HEK293T (cell line): ENCODE measurements around the gene UBE2G2.

ENCODE experiments used
- CTCF ChIA-PET: fragments of 350-600 bp; formaldehyde crosslinking; extraction: SDS; loops from one replicate; lab custom pipeline; 2021; ENCODE audit warnings: antibody characterized with exemption, inconsistent platforms; lab: Yijun Ruan, JAX
- POLR2A ChIA-PET: fragments of 350-600 bp; formaldehyde crosslinking; extraction: SDS; loops from one replicate; lab custom pipeline; 2020; ENCODE audit warnings: antibody characterized with exemption, inconsistent platforms; lab: Yijun Ruan, JAX
- DNase-seq: peaks from one replicate; pipeline ENCODE4 v3.0.0; 2012; ENCODE audit warnings: mixed read lengths; ENCODE audit errors: extremely low spot score
- ARNT ChIP-seq: fragments of 450-650 bp; IDR thresholded peaks from 2 replicates; pipeline ENCODE4 v1.6.1; 2017; ENCODE audit warnings: mild to moderate bottlenecking
- BHLHE40 ChIP-seq: fragments of 450-650 bp; IDR thresholded peaks from 2 replicates; pipeline ENCODE4 v1.6.1; 2016; ENCODE audit warnings: mild to moderate bottlenecking, moderate library complexity, borderline replicate concordance
- CTBP1 ChIP-seq: fragments of 450-650 bp; IDR thresholded peaks from 2 replicates; pipeline ENCODE4 v1.6.1; 2016; ENCODE audit warnings: borderline replicate concordance
- ELF4 ChIP-seq: fragments of 450-650 bp; IDR thresholded peaks from 2 replicates; pipeline ENCODE4 v1.6.1; 2017; ENCODE audit warnings: antibody characterized with exemption
- FOXA1 ChIP-seq: fragments of 450-650 bp; IDR thresholded peaks from 2 replicates; pipeline ENCODE4 v1.6.1; 2016; ENCODE audit warnings: mild to moderate bottlenecking
- FOXK2 ChIP-seq: fragments of 450-650 bp; IDR thresholded peaks from 2 replicates; pipeline ENCODE4 v1.6.1; 2016; ENCODE audit warnings: mild to moderate bottlenecking
- FOXM1 ChIP-seq: fragments of 450-650 bp; IDR thresholded peaks from 2 replicates; pipeline ENCODE4 v1.6.1; 2017; ENCODE audit warnings: mild to moderate bottlenecking, borderline replicate concordance
- HDGF ChIP-seq: fragments of 450-650 bp; IDR thresholded peaks from 2 replicates; pipeline ENCODE4 v1.6.1; 2017; ENCODE audit warnings: antibody characterized with exemption, borderline replicate concordance
- L3MBTL2 ChIP-seq: fragments of 450-650 bp; conservative IDR thresholded peaks from 2 replicates; pipeline ENCODE4 v1.6.1; 2016; ENCODE audit warnings: mild to moderate bottlenecking
- LEF1 ChIP-seq: fragments of 450-650 bp; IDR thresholded peaks from 2 replicates; pipeline ENCODE4 v1.6.1; 2017; ENCODE audit warnings: mild to moderate bottlenecking, borderline replicate concordance
- NFRKB ChIP-seq: fragments of 450-650 bp; IDR thresholded peaks from 2 replicates; pipeline ENCODE4 v1.6.1; 2016; ENCODE audit warnings: mild to moderate bottlenecking, moderate library complexity
- SP1 ChIP-seq: fragments of 450-650 bp; IDR thresholded peaks from 2 replicates; pipeline ENCODE4 v1.6.1; 2017
- SUZ12 ChIP-seq: fragments of 450-650 bp; IDR thresholded peaks from 2 replicates; pipeline ENCODE4 v1.6.1; 2016; ENCODE audit warnings: mild to moderate bottlenecking
- TARDBP ChIP-seq: fragments of 450-650 bp; IDR thresholded peaks from 2 replicates; pipeline ENCODE4 v1.6.1; 2016
- ZNF384 ChIP-seq: fragments of 450-650 bp; IDR thresholded peaks from 2 replicates; pipeline ENCODE4 v1.6.1; 2016
- TF ChIP-seq, protein P1 (sequence below): fragments of 450-650 bp; IDR thresholded peaks from 2 replicates; pipeline ENCODE4 v1.6.1; 2016

The UBE2G2 gene, protein sequence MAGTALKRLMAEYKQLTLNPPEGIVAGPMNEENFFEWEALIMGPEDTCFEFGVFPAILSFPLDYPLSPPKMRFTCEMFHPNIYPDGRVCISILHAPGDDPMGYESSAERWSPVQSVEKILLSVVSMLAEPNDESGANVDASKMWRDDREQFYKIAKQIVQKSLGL

DNA sequence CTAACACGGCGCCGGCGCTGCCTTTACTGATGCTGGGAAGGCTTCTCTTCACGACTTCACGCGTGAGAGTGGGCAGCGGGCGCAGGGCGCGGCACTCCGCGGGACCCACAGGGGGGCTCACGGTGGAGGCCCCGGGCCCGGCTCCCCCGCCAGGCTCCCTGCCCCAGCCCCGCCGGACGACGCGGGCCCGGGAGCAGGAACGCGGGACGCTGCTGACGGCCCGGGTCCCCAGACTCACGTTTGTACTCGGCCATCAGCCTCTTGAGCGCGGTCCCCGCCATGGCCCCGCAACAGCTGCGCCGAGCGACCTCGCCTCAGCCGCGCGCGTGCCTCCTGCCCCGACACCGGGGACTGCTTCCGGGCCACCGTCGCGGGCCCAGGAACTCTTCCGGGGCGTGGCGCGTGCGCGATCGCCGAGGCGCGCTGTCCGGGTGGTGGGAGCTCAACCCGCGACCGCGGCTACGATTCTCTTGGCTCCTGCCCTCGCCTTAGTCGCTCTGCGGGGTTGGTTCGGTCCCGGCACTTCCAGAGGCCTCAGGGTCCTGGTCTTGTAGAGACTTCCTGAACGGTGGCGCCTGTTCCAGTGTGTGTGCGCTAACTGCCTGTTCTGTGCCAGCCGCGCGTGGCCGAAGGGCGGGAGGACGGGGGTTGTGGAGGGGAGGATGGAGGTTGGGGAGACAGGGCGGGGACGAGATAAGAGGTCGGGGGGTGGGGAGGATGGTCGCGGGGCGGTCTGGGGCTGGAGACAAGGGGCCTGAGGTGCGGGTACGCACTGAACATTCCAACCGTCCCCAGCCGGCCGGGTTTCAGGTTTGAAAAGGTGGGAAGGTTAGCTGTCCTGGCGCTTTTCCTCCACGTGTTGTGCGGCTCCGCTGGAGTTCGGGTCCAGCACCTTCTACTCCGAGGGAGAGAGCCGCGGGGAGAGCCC lies at the start of gene UBE2G2:
Gene UBE2G2, minus strand, starts transcription at position 353 of the 928 bp plus-strand sequence. Its CDS starts 72 bp downstream, at position 281.
- peak; percentile 97 for DNase-seq
- ChIA-PET CTCF (interaction anchor here (1.1 to 1.8 kb wide), 2 partner anchors 12 to 15 kb away, joined by 3 to 8 read pairs; no protein-coding TSS in a partner anchor), POLR2A (interaction anchor here (0.6 to 3.3 kb wide), 23 partner anchors 8 to 463 kb away, joined by 3 to 29 read pairs (median 3); partner anchors contain the start of genes CFAP410, PTTG1IP and SUMO3)
- TF ChIP-seq ELF4 (peak; percentile 39; the same call in 1 of the 2 replicates), BHLHE40 (no peak), FOXM1 (no peak), L3MBTL2 (peak; percentile 96), HDGF (0 out of 2 replicates have a peak, but pooled peaks have one; percentile 46)

DNA sequence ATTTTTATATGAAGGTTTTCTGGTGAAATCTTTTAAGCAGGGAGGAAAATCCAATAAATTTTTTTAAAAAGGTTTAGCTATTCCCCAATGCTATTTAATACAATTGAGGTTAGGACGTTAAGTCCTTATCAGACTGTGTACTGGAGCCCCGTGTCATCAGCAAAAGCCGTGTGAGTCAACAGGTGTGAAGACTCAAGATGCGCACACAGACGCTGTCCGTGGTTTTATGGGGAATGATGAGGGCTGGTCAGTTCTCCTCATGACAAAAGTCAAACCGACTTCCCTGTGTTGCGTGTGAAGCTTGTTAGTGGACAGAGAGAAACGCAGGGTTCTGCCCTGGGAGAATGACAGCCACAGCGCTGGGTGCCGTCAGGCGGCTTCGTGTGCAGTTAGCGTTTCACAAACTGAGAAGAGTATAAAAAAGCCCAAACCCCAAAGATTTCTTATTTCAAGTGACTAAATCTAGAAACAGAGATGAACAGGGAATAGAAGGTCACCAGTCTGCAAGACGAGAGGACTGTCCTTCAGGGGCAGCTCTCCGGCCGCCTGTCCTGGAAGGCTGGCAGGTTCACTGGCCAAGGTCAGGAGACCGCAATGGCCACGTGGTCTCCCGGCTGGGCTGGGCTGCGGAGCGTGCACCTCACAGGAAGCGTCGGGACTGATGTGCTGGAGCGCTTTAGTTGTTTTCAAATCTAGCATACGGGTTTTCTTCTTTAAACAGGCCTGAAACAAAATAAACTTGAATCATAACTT lies 49.5 kb upstream of the UBE2G2 start:
- TF ChIP-seq L3MBTL2 (no peak), FOXA1 (no peak), HDGF (no peak), SP1 (no peak)
- no peak for DNase-seq
- ChIA-PET CTCF (no interaction called here), POLR2A (interaction anchor here (1.4 kb wide), 1 partner anchor 23 kb away, joined by 3 read pairs; the partner anchor contains the start of gene PTTG1IP)

DNA sequence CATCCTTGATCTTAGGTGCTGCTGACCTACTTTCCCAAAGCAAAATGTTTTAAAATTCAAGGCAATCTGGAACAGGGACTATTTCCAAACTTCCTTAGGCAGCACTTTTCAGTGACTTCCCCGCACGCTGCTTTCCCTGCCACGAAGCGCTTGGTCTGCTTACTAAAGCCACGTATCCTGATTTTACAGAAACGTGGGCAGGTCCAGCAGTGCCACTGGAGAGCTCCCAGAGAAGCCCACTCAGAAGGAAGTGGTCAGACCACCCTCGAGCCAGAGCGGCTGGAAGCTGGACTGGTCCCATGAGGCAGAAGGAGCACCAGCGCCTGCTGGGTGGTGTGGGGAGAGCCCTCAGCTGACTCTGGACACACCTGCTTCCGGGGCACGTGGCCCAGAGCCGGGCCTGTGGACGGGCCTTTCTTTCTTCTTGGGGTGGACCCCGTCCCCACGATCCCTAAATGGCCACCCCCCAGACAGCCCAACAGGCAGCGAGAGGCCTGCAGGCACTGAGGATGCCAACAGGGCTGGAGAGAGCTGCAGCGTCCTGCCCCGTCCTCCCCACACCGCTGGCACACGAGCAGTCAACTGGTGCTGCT lies 48.7 kb upstream of the UBE2G2 start:
- POLR2A ChIA-PET = interaction anchor here (1.4 kb wide), 1 partner anchor 23 kb away, joined by 3 read pairs; the partner anchor contains the start of gene PTTG1IP
- CTCF ChIA-PET = no interaction called here
- no peak for DNase-seq
- TF ChIP-seq FOXK2 (no peak), BHLHE40 (no peak), SUZ12 (no peak), NFRKB (no peak), CTBP1 (no peak), FOXM1 (no peak), HDGF (no peak), FOXA1 (no peak), ZNF384 (no peak), ELF4 (no peak)

DNA sequence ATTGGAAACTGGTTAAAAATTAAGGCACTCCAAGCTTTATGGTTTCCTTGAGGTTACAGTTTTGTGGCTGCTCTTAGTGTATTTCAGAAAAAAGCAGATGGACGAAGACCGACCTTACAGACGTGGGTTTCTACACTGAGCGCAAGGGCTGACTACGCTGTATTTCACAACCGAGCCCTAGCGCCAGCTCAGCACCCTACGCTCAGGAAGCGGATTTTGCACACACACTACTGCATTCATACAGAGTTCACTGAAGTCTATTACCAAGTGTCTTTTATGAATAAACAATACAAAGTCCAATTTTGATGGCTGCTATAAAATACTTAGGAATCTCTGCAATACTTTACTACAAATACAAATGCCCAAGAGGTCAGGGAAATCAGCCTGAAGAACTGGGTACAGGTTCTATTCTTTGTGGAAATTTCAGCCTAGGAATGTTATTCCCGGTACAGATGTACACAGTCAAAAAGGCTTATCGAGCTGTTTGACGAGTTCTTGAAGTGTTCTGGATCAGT lies 48.1 kb upstream of the UBE2G2 start:
- TF ChIP-seq HDGF = no peak
- TF ChIP-seq, protein P1, sequence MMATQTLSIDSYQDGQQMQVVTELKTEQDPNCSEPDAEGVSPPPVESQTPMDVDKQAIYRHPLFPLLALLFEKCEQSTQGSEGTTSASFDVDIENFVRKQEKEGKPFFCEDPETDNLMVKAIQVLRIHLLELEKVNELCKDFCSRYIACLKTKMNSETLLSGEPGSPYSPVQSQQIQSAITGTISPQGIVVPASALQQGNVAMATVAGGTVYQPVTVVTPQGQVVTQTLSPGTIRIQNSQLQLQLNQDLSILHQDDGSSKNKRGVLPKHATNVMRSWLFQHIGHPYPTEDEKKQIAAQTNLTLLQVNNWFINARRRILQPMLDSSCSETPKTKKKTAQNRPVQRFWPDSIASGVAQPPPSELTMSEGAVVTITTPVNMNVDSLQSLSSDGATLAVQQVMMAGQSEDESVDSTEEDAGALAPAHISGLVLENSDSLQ = no peak
- no peak for TF ChIP-seq LEF1
- no peak for TF ChIP-seq ELF4
- no peak for TF ChIP-seq ZNF384
- no peak for TF ChIP-seq NFRKB
- TF ChIP-seq FOXM1 = no peak
- no peak for TF ChIP-seq FOXA1
- no peak for TF ChIP-seq CTBP1
- no peak for TF ChIP-seq L3MBTL2
- TF ChIP-seq SUZ12 = no peak
- TF ChIP-seq FOXK2 = no peak
- no peak for TF ChIP-seq ARNT
- TF ChIP-seq SP1 = no peak
- no peak for TF ChIP-seq TARDBP
- TF ChIP-seq BHLHE40 = no peak
- ChIA-PET CTCF (no interaction called here), POLR2A (interaction anchor here (1.4 kb wide), 1 partner anchor 24 kb away, joined by 3 read pairs; the partner anchor contains the start of gene PTTG1IP)
- no peak for DNase-seq

DNA sequence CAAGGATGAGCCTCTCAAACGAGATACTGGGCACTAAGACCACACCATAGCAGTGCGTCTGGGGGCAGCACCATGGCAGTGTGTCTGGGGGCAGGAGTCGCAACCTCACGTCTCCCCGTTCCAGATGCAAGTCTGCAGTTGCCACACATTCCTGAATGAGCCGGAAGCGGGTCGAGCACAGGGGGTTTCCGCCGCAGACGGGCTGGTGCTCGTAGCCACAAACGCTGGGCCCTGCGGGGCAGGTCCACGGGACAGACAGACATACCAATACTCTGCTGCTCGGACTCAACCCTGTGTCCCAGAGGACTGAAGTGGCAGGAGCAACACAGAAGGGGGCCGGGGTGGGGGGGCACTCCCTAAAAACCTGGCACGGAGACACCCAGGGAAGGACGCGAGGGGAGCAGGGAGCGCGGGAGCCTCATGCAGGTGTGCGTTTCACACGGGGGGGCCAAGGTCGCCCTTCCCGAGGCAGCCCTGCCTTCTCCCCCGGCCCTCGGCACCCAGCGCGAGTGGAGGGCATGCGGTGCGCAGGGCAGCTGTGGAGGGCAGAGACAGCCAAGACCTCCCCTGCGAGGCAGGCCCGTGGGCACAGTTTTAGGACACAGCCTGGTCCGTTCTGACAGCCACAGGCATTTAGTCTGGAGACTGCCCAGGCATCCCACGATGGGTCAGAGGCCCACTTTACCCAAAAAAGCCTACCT lies 47.4 kb upstream of the UBE2G2 start:
- DNase-seq = no peak
- CTCF ChIA-PET = no interaction called here
- TF ChIP-seq L3MBTL2 = no peak
- POLR2A ChIA-PET = no interaction called here
